Stimulated activated CD4-positive, alpha-beta T cell treated with anti-CD3 and anti-CD28 coated beads, Interleukin-1b, Interleukin-23, amount 100 ng/mL, for 4 hours (primary cell): Measurements from ENCODE around the gene SRPRB.

Experiments
- DNase-seq, 2 donors: peaks; one replicate each; pipeline ENCODE4 v3.0.0-alpha.2; 2020; ENCODE audit warnings: low read depth in 2 of 2

SRPRB gene

DNA sequence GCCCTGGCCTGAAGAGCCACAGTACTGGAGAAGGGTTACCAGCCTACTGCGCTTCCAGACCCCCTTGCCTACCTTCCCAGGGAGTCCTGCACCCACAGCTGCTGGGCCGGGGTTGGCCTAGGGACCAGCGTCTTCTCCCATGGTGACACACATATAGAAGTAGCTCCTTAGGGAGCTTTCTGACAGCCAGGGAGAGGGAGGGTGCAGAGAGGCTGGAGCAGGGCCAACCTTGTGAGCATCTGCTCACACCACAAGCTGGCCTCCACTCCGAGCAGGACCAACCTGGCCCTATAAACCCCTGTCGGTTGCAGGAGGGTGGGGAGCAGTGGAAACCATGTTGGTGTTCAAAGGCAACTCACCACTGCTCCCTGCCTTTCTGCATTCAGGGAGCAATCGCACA, 35.2 kb downstream of the SRPRB start:
- no peak for DNase-seq

DNA sequence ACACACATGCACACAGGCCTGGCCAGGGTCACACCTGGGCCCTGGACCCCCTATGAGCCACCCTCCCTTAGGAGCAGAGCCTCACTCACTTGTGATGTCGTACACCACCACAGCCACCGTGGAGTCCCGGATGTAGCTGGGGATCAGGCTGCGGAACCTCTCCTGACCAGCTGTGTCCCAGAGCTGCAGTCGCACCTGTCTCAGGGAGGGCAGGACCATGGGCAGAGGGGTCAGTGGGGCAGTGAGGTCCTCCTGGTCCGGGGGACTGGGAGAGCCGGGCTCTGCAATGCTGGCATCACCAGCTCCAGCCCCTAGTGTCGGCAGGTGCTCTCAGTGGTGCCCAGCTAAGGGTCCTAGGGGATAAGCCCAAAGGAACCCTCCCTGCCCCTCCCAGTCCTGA, 35.6 kb downstream of the SRPRB start:
- no peak for DNase-seq

DNA sequence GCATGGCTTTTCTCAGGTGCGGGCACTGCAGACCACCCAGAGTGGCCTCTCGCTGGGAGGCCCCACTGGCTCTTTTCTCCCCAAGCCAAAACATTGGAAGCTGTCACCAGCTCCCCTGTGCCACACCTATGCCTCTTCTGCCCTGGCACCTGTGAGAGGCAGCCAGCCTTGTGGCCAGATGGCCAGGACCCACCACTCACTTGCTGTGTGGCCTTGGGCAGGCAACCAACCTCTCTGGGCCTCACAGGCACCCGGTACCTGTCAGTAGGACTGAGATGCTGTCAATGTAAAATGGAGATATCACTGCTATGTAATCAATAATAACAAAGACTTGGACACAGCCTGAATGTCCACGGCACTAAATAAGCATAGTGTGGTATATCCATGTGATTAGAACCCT, 36.5 kb downstream of the SRPRB start:
- no peak for DNase-seq

DNA sequence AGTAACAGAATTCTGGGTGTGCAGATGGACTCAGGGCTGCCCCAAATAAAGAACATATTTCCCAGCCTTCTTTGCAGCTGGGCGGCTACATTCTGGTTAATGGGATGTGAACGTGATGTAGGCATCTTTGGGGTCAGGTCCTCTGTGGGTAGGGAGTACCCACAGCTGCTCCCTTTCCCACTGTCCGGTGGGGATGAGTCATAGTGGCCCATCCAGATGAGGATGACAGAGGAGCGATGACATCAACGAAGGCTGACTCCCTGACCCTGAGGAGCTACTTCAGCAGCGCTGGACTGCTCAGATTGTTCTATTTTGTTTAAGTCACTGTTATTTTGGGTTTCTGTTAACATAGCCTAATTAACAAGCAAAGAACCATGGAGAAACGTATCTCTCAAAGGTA, 38.0 kb downstream of the SRPRB start:
- no peak for DNase-seq

DNA sequence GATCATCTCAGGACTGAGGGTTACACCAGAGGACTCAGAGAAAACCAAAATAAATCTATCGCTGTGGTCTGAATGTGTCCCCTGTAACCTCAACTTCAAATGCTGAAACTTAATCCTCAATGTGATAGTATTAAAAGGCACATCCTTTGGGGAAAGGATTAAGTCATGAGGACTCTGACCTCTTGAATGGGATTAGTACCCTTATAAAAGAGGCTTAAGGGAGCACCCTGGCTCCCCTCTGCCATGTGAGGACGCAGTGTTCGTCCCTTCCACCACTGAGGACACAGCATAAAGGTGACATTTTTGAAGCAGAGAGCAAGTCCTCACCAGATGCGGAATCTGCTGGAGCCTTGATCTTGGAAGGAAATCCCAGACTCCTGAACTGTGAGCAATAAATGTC, 39.5 kb downstream of the SRPRB start:
- DNase-seq, result no peak

DNA sequence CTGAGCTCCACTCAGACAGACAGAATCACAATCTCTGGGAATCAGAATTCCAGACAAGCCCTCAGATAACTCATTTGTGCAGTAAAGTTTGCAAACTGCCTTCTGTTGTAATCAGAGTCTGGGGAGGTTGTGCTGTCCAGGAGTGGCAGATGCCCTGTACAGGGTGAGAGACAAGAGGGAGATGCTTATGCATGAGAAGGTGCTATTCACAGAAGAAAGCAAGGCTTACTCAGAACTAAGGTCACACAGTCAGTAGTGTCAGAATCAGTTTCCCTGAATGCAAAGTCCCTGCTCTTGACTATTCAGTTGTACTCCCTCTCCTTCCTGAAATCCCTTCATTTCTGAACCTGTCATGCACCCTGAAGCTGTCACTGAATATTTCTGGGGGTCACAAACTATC, 43.7 kb downstream of the SRPRB start:
- DNase-seq, result no peak

DNA sequence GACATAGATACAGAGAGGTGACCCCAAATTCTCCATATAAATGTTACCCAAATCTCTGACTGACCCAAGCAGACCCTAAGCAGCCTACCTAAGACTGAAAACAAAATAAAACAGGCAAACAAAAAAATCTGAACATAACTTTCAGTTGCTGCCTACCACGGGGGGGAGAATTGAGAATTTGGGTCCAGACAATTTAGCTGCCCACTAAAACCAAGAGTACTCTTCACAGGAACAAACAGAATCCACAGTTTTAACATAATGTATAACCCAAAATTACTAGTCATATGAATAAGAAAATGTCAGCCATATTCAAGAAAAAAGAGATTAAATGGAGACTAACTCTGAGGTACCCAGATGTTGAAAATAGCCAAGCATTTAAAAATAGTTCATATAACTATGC, 44.4 kb downstream of the SRPRB start:
- DNase-seq, result no peak

DNA sequence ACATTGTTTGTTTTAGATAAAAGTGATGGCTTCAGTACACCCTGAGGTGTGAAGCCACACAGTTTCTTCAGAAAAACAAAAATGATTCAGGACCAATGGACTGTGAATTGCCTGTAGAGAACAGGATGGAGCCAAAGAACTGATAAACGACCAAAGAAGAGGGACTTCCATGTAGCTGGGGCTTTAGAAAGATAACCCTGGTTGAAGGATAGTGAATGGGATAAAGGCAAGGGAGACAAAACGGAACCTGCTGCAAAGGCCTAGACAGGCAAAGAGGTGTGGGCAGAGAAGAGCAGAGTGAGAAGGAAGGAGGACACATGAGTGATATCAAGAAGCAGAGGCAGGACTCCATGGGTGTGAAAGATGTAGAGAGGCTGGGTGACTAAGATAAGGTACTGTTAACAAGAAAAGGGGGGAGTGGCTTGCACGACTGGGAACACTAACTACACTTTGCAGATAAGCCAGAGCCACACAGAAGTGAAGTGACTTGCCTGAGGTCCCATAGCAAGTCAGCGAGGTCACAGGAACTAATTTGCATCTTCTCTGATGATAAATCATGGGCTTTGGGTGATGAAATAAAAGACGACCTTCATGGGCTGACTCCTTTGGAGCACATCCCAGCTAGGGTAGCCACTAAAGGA, 45.8 kb downstream of the SRPRB start:
- DNase-seq, result no peak

DNA sequence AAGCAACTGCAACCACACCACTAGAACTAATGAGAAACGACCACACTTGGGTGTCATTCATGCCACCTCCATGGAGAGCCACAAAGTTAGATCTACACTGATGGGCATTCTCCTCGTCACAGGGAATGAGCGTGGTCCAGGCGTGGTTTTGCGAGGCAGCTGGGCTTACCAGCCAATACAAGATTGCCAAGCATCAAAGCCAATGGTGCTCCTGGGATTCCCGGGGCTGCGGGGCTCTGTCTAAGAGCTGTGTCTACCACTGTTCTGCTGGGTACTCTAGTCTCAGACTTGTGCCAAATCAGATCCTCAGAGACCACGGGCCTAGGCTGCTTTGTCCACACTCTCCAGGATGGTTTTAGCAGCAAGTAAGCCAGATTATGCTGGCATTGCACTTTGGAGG, 46.3 kb downstream of the SRPRB start:
- DNase-seq, result no peak

DNA sequence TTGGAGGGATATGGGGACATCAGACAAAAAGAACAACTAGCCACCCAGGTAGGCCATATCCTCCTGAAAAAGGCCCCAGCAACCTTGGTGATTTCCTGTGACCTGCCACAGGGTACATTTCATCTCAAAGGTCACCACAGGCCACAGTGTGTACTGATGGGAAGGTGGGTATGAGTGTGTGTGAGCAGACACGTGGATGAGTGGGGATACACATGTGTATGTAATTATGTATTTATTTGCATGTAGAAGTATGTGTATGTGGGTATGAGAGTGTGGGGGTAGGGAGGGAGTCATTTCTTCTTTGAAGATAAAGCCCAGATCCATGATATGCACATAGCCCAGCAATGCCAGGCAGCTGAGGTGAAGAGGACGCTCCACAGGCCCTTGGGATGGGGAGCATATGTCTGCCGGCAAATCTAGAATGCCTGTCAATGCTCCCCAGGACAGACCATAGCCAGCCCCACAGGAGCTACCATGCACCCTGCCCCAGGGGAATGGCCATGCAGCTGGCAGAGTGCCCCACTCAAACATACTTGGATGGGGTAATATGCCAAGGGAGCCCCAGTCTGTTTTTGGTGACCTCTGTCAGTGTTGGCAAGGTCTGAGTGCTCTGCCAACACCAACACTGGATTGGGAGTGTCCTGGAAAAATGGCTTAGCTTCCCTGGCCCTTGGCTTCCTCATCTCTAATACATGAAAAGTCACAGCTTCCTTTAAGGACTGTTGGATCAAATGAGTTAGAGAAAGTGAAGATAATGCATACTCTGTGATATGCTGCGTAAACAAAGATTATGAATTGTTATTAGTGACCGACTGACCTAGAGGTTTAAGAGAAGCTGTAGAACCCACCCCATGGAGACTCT, 47.7 kb downstream of the SRPRB start:
- DNase-seq, result no peak

DNA sequence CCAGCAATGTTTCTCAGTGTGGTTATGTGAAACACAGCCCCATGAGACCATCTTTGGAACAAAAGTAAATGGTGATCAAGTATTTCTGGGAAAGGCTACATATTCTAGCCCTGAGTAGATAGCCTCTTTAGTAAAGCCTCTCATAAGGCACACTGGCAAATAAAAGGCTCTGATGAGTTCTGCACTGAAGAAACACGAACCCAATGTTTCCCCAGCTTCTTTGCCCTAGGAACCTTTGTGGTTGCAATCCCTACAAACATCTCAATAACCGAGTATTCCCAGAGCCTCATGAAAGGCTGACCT, 48.3 kb downstream of the SRPRB start:
- no peak for DNase-seq

DNA sequence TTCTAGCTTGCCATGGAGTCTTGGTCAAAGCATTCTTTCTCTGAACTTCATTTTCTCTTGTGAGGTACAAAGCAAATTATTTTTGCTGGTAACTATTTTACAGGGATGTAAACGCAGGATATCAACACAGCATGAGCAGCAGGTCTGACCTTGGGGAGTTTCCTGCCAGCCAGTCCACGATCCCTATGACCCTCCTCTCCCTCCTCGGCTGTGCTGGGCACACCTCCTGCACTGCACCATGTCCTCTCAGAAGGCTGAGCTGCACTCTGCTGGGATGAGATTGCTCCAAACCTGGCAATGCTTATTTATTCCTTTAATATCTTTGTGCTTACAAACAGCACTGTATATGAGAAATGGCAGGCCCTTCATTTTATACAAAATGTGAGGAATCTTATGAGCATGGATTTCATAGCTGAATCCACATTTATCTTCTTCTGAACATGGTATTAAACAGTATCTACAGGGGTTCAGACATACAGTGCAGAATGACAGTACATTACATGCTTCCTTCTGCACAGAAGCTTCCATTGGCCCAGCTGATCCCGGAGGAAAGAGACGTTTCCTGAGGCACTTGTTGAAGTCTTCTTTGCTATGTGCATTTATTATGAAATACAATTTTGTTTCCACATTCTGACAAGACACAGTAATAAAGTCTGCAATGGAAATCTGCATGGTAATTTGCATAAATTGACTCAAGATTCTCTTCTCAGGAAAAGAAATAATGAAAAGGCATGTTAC, 48.8 kb downstream of the SRPRB start:
- DNase-seq, result no peak

DNA sequence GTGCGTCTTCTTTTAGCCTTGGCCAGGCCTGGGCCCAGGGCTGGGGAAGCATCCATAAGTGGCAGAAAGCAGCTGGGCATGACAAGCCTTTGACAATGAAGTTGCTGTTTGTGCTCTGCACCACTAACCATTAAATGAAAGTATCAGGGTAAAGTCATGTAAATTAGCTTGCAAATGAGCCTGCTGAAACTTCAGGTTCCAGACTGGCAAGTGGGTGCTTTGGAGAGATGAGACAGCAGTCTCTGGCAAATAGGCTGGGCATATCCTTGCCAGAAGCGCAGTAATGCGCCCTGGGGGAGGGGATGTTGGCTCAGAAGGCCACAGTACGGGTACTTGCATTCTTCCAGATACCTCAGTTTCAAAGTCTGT, 49.4 kb downstream of the SRPRB start:
- no peak for DNase-seq

DNA sequence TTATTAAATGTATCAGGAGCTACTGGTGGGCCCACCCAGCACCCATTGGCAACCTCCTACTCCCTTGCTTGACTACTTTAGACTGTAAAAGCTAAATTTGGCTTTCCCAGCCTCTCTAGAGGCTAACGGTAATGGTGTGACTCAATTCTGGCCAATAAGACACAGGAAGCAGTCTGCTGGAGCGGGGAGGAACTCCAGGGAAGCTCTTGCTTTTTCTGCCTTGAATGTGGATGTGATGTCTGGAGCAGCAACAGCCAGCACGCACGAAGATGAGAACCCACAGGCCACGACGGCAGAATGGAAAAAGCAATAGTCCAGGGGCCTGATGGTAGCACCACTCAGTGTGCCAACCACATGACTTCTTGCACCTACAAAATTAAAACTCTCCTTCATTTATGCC, 50.2 kb downstream of the SRPRB start:
- DNase-seq, result no peak

DNA sequence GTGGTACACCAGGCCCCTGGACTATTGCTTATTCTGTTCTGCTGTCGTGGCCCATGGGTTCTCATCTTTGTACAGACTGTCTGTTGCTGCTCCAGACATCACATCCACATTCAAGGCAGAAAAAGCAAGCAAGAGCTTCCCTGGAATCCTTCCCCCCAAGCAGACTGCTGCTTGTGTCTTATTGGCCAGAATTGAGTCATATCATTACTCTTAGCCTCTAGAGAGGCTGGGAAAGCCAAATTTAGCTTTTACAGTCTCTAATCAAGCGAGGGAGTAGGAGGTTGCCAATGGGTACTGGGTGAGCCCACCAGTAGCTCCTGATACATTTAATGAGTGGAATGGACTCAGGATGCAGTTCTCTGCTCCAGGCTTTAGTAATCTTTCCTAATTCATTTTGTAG, 50.7 kb downstream of the SRPRB start:
- DNase-seq, result no peak

DNA sequence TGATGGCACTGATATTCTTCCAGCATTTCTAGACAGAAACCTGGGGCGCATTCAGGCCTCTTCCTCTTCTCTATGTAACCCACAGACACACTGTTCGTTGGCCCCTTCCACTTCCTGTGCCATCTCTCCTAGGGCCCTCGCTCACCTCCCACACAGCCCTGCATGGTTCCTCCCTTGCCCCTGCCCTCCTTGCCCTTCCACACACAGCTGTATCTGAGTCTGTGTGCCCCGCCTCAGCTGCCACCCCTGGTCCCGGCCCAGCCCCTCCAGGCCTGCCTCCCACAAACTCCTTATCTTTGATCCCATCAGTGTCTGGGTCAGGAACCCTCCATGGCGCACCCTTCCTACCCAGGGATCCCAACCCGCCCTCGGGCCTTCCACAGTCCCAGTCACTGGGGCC, 52.2 kb downstream of the SRPRB start:
- DNase-seq, result no peak

DNA sequence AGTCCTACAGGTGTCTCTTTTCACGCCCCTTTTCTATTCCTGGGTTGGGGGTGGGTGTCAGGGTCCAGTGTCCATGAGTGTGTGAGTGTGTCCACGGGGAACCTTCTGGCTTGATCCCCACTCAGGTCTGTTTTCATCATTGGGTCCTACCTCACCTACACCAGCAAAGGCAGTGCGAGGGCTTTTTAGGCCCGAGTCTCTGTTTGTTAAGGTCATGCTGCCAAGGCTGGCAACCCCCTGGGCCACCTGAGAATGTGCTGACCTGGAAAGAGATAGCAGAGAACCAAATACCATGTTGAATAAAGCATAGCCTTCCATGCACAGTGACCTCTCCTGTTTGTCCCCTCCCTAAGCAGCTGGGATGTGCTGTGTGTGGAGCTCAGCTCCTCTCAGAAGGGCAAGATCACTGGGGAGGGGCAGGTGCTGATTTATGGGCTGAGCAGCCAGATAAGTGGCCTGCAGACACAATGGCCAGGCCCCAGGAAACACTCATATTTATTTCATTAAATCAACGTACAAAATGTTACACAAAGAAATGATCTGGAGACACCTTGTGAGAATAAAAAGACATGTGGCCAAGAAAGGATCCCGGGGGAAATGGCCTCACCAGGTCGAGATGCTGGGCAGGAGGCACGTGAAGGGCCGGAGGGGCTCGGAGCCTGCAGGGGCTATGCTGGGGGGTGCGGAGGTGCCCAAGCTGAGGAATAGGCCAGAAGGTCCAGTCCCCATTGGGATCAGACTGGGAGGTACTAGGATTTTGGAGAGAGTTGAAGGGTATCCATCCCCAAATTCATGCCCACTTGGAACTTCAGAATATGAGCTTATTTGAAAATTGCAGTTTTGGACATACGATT, 54.0 kb downstream of the SRPRB start:
- DNase-seq, result no peak

DNA sequence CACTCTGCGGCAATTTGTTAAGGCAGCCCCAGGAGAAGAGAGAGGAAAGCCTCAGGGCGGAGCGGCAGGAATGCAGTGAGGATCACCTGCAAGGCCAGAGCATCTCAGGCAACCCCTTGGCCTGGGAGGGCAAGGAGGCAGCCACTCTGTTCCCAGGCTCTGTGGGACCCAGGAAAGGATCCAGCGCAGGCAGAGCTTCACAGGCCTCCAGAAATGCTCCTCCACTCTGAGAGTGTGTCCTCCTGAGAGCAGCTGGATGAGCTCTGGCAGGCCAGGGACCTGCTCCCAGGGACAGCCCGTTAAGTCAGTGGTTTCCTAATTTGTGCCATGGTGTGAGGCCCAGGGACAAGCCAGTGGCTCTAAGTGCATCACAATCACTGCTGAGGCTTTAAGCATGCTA, 54.9 kb downstream of the SRPRB start:
- no peak for DNase-seq

DNA sequence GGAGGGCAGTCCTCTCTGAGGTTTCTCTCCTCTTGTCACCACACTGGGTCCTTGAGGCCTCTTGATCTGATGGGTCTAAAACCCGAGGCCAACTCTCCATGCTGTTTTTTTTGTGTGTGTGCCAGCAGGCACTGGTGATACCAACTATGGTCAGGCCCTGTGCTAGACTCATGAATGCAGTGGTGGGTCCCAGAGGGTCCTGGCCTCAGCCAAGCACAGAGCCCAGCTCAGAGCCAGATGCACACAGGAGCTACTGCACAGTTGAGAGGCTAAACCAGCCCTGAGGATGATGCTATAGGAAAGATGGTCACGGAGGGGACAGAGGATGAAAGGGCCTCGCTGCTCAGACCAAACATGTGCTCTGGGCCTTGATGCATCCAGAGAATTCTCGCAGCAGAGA, 56.5 kb downstream of the SRPRB start:
- no peak for DNase-seq

DNA sequence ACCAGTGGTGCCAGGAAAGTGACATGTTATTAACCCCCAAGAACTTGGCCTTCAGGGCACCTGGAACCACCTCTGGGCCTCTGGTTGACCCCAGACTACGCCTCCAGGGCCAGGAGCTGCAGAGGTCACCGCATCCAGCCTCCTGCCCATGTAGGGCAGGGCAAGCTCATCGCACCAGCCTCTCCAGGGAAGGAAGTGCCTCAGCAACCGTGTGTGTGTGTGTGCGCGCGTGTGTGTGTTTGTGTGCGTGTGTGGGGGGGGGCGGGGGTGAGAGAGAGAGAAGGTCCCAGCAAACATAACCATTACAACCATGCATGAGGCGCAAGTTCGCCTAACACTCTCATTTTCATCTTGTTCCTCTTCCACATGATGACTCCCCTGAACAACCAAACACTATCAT, 58.3 kb downstream of the SRPRB start:
- no peak for DNase-seq

DNA sequence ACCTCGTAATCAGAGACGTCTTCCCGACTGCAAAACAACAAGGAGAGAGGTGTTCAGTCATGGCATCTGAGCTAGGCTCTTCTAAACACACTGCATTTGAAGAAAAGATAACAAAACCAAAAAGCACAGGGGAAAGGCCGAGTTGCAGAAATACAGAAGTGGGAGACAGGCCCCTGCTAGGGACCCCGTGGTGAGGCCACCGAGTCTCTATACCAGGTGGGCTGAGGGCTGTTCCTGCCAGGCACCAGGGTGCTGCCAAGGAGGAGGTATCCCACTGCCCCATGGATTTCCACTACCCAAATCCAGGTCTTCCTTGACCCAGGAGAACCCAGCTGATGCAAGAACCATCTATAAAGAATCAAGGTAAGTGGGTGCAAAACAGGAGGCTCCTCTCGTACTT, 59.0 kb downstream of the SRPRB start:
- DNase-seq, result no peak

DNA sequence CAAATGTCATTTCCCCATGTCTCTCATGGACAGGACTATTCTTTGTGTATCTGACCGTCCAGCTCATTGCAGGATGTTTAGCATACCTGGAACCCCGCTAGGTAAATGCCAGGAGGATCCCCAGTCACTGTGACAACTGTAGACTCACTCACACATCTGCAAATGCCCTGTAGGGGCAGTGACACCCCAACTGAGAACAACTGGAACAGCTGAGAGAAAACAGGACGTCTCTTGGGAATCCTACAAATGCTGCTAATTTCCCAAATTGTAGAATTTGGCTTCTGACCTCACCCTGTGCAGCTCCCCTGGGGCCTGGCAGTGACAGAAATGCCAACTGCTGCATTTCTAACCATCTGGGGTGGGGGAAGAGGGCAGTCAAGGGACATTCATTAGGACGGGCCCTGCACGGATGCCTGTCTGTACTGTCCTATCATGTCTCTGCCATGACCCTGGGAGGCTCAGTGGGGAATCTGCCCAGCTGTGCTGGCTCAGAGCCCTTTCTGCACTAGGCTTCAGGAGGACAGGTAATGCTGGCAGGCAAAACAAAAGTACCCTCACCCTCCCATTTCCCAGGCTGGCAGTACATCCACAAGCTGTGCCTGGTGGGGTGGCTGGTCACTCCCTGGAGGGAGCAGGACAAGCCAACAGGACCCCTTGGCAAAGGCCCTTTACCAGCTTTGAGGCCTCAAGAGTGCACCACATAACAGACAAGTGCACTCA, 59.7 kb downstream of the SRPRB start:
- DNase-seq, result no peak
